ENCODE data around the gene PRAME.

PRAME gene

DNA sequence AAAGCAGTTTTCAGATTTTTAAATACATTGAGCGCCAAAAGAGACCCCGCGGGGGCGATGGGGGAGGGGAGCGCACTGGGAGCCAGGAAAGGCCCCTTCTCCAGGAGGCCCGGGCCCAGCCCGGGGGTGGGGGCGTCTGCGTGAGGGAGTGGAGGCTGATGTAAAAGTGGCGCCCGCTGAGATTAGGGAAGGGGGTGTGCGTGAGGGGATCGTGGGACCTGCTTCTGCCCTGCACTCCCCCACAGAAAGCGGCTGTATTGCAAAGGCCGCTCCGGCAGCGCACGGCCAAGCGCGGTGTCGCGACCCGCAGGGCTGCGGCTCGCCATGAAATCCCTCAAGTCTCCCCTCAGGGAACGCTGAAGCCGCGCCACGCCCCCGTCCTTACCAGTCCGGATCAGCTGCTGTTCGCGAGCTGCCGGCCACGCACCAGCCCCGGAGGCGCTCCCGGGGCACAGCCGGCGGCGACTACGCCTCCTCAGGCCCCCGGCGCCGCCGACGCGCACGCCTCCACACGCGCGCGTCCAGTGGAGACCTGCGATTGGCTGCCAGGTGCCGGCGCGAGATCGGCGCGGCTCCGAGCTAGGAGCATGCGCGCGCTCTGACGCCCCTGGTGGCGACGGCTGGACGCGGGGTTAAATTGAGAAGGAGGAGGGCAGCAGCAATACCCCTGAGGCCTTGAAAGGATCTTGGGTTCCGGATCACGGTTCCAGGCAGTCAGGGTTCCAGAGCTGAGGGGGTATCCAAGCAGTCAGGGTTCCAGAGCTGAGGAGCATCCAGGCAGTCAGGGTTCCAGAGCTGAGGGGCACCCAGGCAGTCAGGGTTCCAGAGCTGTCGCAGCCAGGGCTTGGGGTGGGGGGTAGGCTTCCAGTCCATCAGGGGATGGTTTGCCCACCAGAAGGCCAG lies 50.5 kb downstream of the PRAME start, which contains the start of gene ZNF280B:
Gene ZNF280B, minus strand, starts transcription at position 469 of the 903 bp plus-strand sequence. CDS start 19,344 bp downstream, outside the sequence.
- Histone ChIP-seq H3K4me1 (ENCODE audit: control insufficient read depth, insufficient read depth, low read length) (no peaks in the 10 kb centered on the region), H3K27ac (ENCODE audit: extremely low read depth, low read depth, low read length) (peak within 1 kb of the TSS; percentile 0; the same call in 1 of the 2 replicates), H3K36me3 (ENCODE audit: control insufficient read depth in 2 of 2, insufficient read depth in 1 of 2, low read length in 2 of 2) (peaks cover 4 to 39% of the 10 kb centered on the region in 2 experiments; a peak in 2 of 3 replicates), H3K9me3 (ENCODE audit: control insufficient read depth, insufficient read depth, low read depth, low read length) (no peaks in the 10 kb centered on the region), H3K4me3 (ENCODE audit: low read depth, low read length) (peak within 1 kb of the TSS; percentile 88)
- ChIA-PET CTCF (interaction anchor here (0.6 to 1.7 kb wide), 27 partner anchors 9 to 484 kb away, joined by 3 to 13 read pairs (median 4); partner anchors contain the start of genes PRAME and ZNF280A), POLR2A (interaction anchor here (0.5 to 1.3 kb wide), 8 partner anchors 9 to 1054 kb away, joined by 3 to 10 read pairs (median 4); partner anchors contain the start of gene ZNF280A)
- no peak for TF ChIP-seq ZNF473 (tag by site-specific recombination; IDR thresholded peaks at IDR 0.05)
- TF ChIP-seq ZNF664 (tag by site-specific recombination; IDR thresholded peaks at IDR 0.05): no peak
- TF ChIP-seq EGR2 (tag by site-specific recombination; IDR thresholded peaks at IDR 0.05; ENCODE audit: low read depth): peak; percentile 78
- TF ChIP-seq RBAK (tag by site-specific recombination; IDR thresholded peaks at IDR 0.05): no peak
- TF ChIP-seq ZNF133 (tag by site-specific recombination; IDR thresholded peaks at IDR 0.05): peak; percentile 83
- no peak for TF ChIP-seq ZNF837 (tag by site-specific recombination; IDR thresholded peaks at IDR 0.05)
- TF ChIP-seq PBX3 (CRISPR knock-in tag; IDR thresholded peaks at IDR 0.05): peak; percentile 88
- TF ChIP-seq KLF8 (tag by site-specific recombination; IDR thresholded peaks at IDR 0.05): peak; percentile 45; the same call in 1 of the 2 replicates
- TF ChIP-seq KLF16 (tag by site-specific recombination; IDR thresholded peaks at IDR 0.05): peak; percentile 56; the same call in 1 of the 2 replicates
- peak; percentile 43; the same call in 1 of the 2 replicates for TF ChIP-seq KLF1 (tag by site-specific recombination; IDR thresholded peaks at IDR 0.05)
- no peak for TF ChIP-seq MYNN (tag by site-specific recombination; IDR thresholded peaks at IDR 0.05; ENCODE audit: borderline replicate concordance)
- no peak for TF ChIP-seq ZNF701 (tag by site-specific recombination; IDR thresholded peaks at IDR 0.05)
- TF ChIP-seq, protein P1, sequence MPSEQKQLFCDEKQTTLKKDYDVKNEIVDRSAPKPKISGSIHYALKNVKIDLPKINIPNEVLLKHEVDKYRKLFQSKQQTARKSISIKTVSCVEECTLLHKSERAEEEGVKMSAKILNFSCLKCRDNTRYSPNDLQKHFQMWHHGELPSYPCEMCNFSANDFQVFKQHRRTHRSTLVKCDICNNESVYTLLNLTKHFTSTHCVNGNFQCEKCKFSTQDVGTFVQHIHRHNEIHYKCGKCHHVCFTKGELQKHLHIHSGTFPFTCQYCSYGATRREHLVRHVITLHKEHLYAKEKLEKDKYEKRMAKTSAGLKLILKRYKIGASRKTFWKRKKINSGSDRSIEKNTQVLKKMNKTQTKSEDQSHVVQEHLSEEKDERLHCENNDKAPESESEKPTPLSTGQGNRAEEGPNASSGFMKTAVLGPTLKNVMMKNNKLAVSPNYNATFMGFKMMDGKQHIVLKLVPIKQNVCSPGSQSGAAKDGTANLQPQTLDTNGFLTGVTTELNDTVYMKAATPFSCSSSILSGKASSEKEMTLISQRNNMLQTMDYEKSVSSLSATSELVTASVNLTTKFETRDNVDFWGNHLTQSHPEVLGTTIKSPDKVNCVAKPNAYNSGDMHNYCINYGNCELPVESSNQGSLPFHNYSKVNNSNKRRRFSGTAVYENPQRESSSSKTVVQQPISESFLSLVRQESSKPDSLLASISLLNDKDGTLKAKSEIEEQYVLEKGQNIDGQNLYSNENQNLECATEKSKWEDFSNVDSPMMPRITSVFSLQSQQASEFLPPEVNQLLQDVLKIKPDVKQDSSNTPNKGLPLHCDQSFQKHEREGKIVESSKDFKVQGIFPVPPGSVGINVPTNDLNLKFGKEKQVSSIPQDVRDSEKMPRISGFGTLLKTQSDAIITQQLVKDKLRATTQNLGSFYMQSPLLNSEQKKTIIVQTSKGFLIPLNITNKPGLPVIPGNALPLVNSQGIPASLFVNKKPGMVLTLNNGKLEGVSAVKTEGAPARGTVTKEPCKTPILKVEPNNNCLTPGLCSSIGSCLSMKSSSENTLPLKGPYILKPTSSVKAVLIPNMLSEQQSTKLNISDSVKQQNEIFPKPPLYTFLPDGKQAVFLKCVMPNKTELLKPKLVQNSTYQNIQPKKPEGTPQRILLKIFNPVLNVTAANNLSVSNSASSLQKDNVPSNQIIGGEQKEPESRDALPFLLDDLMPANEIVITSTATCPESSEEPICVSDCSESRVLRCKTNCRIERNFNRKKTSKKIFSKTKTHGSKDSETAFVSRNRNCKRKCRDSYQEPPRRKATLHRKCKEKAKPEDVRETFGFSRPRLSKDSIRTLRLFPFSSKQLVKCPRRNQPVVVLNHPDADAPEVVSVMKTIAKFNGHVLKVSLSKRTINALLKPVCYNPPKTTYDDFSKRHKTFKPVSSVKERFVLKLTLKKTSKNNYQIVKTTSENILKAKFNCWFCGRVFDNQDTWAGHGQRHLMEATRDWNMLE (tag by site-specific recombination; conservative IDR thresholded peaks at IDR 0.05; ENCODE audit: low read depth): peak; percentile 42; the same call in 1 of the 2 replicates
- TF ChIP-seq PRDM4 (tag by site-specific recombination; IDR thresholded peaks at IDR 0.05): 0 out of 2 replicates have a peak, but pooled peaks have one; percentile 24
- TF ChIP-seq ZNF660 (tag by site-specific recombination; IDR thresholded peaks at IDR 0.05): 0 out of 2 replicates have a peak, but pooled peaks have one; percentile 61
- peak; percentile 92 for TF ChIP-seq ZBTB26 (tag by site-specific recombination; optimal IDR thresholded peaks at IDR 0.05)
- TF ChIP-seq SP2 (tag by site-specific recombination; IDR thresholded peaks at IDR 0.05): peak; percentile 51; the same call in 1 of the 2 replicates
- TF ChIP-seq KLF9 (tag by site-specific recombination; IDR thresholded peaks at IDR 0.05; ENCODE audit: low read depth): peak; percentile 90
- TF ChIP-seq ZNF398 (tag by site-specific recombination; IDR thresholded peaks at IDR 0.05): peak; percentile 97
- peak; percentile 5; the same call in 1 of the 2 replicates for TF ChIP-seq ZSCAN30 (tag by site-specific recombination; IDR thresholded peaks at IDR 0.05)
- TF ChIP-seq, protein P2, sequence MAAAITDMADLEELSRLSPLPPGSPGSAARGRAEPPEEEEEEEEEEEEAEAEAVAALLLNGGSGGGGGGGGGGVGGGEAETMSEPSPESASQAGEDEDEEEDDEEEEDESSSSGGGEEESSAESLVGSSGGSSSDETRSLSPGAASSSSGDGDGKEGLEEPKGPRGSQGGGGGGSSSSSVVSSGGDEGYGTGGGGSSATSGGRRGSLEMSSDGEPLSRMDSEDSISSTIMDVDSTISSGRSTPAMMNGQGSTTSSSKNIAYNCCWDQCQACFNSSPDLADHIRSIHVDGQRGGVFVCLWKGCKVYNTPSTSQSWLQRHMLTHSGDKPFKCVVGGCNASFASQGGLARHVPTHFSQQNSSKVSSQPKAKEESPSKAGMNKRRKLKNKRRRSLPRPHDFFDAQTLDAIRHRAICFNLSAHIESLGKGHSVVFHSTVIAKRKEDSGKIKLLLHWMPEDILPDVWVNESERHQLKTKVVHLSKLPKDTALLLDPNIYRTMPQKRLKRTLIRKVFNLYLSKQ (tag by site-specific recombination; IDR thresholded peaks at IDR 0.05; ENCODE audit: borderline replicate concordance): no peak
- TF ChIP-seq ZNF223 (tag by site-specific recombination; IDR thresholded peaks at IDR 0.05): 0 out of 2 replicates have a peak, but pooled peaks have one; percentile 26
